WTC11 (cell line): Measurements from ENCODE around the gene CD163L1. TPM values are rescaled to one million over a fixed set of nuclear protein-coding genes. Genes with fewer than 3 reads are reported as not detected.

Source experiments
- ATAC-seq: fragments of 200-7000 bp; cut with Tn5 transposase; 2 replicates; pipeline ENCODE4 v1.10.0; 2021; ENCODE audit warnings: mild to moderate bottlenecking, moderate library complexity
- CTCF ChIA-PET: fragments of 300-600 bp; sonication (Branson Sonifier 250); formaldehyde crosslinking; loops from one replicate; lab custom pipeline; 2021; ENCODE audit warnings: antibody characterized with exemption; lab: Charles Lee
- POLR2A ChIA-PET: fragments of 350-600 bp; sonication (Branson Sonifier 250); formaldehyde crosslinking; loops from one replicate; lab custom pipeline; 2021; ENCODE audit warnings: antibody characterized with exemption; lab: Charles Lee
- DNase-seq: peaks from one replicate; pipeline ENCODE4 v3.0.0; 2021; ENCODE audit warnings: low spot score
- H3K27ac Mint-ChIP-seq: 2 replicates; pipeline ENCODE4 v1.8.0; 2021; ENCODE audit warnings: mixed read lengths
- H3K27me3 Mint-ChIP-seq: 2 replicates; pipeline ENCODE4 v1.8.0; 2021; ENCODE audit warnings: low read depth, mild to moderate bottlenecking, moderate library complexity, mixed read lengths
- H3K36me3 Mint-ChIP-seq: 2 replicates; pipeline ENCODE4 v1.8.0; 2021; ENCODE audit warnings: mixed read lengths
- H3K4me1 Mint-ChIP-seq: 2 replicates; pipeline ENCODE4 v1.8.0; 2022; ENCODE audit warnings: mixed read lengths
- H3K4me3 Mint-ChIP-seq: 2 replicates; pipeline ENCODE4 v1.8.0; 2021; ENCODE audit warnings: mild to moderate bottlenecking, moderate library complexity, mixed read lengths
- H3K9me3 Mint-ChIP-seq: 2 replicates; pipeline ENCODE4 v1.8.0; 2021; ENCODE audit warnings: mixed read lengths
- AFF4 ChIP-seq: sonication (generic); formaldehyde crosslinking; IDR thresholded peaks from 2 replicates; pipeline ENCODE4 v1.8.1; 2023; ENCODE audit warnings: mild to moderate bottlenecking, missing genetic modification reagents, borderline replicate concordance
- ARID4B ChIP-seq: sonication (generic); formaldehyde crosslinking; IDR thresholded peaks from 2 replicates; pipeline ENCODE4 v1.8.0; 2023; ENCODE audit warnings: missing genetic modification reagents, mild to moderate bottlenecking, borderline replicate concordance
- ATF1 ChIP-seq: sonication (generic); formaldehyde crosslinking; IDR thresholded peaks from 2 replicates; pipeline ENCODE4 v1.8.1; 2023; ENCODE audit warnings: mild to moderate bottlenecking, moderate library complexity, missing genetic modification reagents
- CDX4 ChIP-seq: fragments of 250-450 bp; sonication (Bioruptor Pico); IDR thresholded peaks from 2 replicates; pipeline ENCODE4 v1.9.0; 2021; ENCODE audit warnings: moderate library complexity, mild to moderate bottlenecking, inconsistent platforms, borderline replicate concordance
- ESRRA ChIP-seq: sonication (generic); formaldehyde crosslinking; IDR thresholded peaks from 2 replicates; pipeline ENCODE4 v1.8.1; 2022; ENCODE audit warnings: mild to moderate bottlenecking, missing genetic modification reagents, borderline replicate concordance
- IRF1 ChIP-seq: sonication (generic); formaldehyde crosslinking; IDR thresholded peaks from 2 replicates; pipeline ENCODE4 v1.8.0; 2023; ENCODE audit warnings: missing genetic modification reagents
- KAT7 ChIP-seq: sonication (generic); formaldehyde crosslinking; IDR thresholded peaks from 2 replicates; pipeline ENCODE4 v1.8.1; 2023; ENCODE audit warnings: missing genetic modification reagents, mild to moderate bottlenecking, borderline replicate concordance
- MYBL2 ChIP-seq: sonication (generic); formaldehyde crosslinking; IDR thresholded peaks from 2 replicates; pipeline ENCODE4 v1.8.1; 2023; ENCODE audit warnings: mild to moderate bottlenecking, moderate library complexity, missing genetic modification reagents
- NFATC4 ChIP-seq: fragments of 250-450 bp; sonication (Bioruptor Pico); IDR thresholded peaks from 2 replicates; pipeline ENCODE4 v1.9.0; 2021; ENCODE audit warnings: mild to moderate bottlenecking
- PREB ChIP-seq: sonication (generic); formaldehyde crosslinking; IDR thresholded peaks from 2 replicates; pipeline ENCODE4 v1.8.1; 2022; ENCODE audit warnings: mild to moderate bottlenecking, missing genetic modification reagents, moderate library complexity, borderline replicate concordance
- SMAD4 ChIP-seq: sonication (generic); formaldehyde crosslinking; IDR thresholded peaks from 2 replicates; pipeline ENCODE4 v1.8.0; 2022; ENCODE audit warnings: mild to moderate bottlenecking, missing genetic modification reagents
- SP1 ChIP-seq: sonication (generic); formaldehyde crosslinking; conservative IDR thresholded peaks from 2 replicates; pipeline ENCODE4 v1.8.1; 2022; ENCODE audit warnings: missing genetic modification reagents
- STAT6 ChIP-seq: sonication (generic); formaldehyde crosslinking; conservative IDR thresholded peaks from 2 replicates; pipeline ENCODE4 v1.8.1; 2023; ENCODE audit warnings: mild to moderate bottlenecking, low read depth, missing genetic modification reagents, moderate library complexity
- TEAD1 ChIP-seq: sonication (generic); formaldehyde crosslinking; IDR thresholded peaks from 2 replicates; pipeline ENCODE4 v1.8.0; 2022; ENCODE audit warnings: mild to moderate bottlenecking, missing genetic modification reagents
- TEAD4 ChIP-seq: sonication (generic); formaldehyde crosslinking; IDR thresholded peaks from 2 replicates; pipeline ENCODE4 v1.8.0; 2022; ENCODE audit warnings: mild to moderate bottlenecking, missing genetic modification reagents
- TP53 ChIP-seq: sonication (generic); formaldehyde crosslinking; IDR thresholded peaks from 2 replicates; pipeline ENCODE4 v1.8.1; 2023; ENCODE audit warnings: mild to moderate bottlenecking, missing genetic modification reagents
- ZNF121 ChIP-seq: sonication (generic); formaldehyde crosslinking; IDR thresholded peaks from 2 replicates; pipeline ENCODE4 v1.8.0; 2023; ENCODE audit warnings: missing genetic modification reagents
- ZNF232 ChIP-seq: sonication (generic); formaldehyde crosslinking; IDR thresholded peaks from 2 replicates; pipeline ENCODE4 v1.8.0; 2022; ENCODE audit warnings: mild to moderate bottlenecking, missing genetic modification reagents
- ZNF396 ChIP-seq: fragments of 250-450 bp; sonication (Bioruptor Pico); IDR thresholded peaks from 2 replicates; pipeline ENCODE4 v1.8.0; 2021; ENCODE audit warnings: mild to moderate bottlenecking, moderate library complexity, borderline replicate concordance
- total RNA-seq: library from RNA; stranded (reverse); gene quantifications from 3 replicates; pipeline ENCODE4 v1.2.3, GENCODE V29; 2021

The CD163L1 gene
- total RNA-seq, 1 experiment from 2014 or later: 0.26 TPM

GRCh38 chr12:7324176-7324575, 119.8 kb downstream of the CD163L1 start:
- DNase-seq: no peak
- Mint-ChIP-seq H3K27me3 (no peaks in the 10 kb centered on the region), H3K4me3 (no peak overlapping the region), H3K27ac (no peak overlapping the region), H3K36me3 (peaks cover 2% of the 10 kb centered on the region; the same call in 1 of the 2 replicates), H3K9me3 (peaks cover 9% of the 10 kb centered on the region; the same call in 1 of the 2 replicates), H3K4me1 (no peaks in the 10 kb centered on the region)
- TF ChIP-seq AFF4 (no peak), SP1 (CRISPR knock-in tag) (no peak), PREB (CRISPR knock-in tag) (no peak), TEAD4 (no peak), NFATC4 (no peak), MYBL2 (CRISPR knock-in tag) (no peak), ZNF396 (no peak), TEAD1 (CRISPR knock-in tag) (no peak), ZNF121 (CRISPR knock-in tag) (no peak), ATF1 (CRISPR knock-in tag) (no peak), KAT7 (CRISPR knock-in tag) (no peak), CDX4 (CRISPR knock-in tag) (no peak), SMAD4 (CRISPR knock-in tag) (no peak), ESRRA (CRISPR knock-in tag) (no peak), ARID4B (CRISPR knock-in tag) (no peak), TP53 (no peak), IRF1 (CRISPR knock-in tag) (no peak), STAT6 (no peak), ZNF232 (CRISPR knock-in tag) (no peak)
- ChIA-PET CTCF (no interaction called here), POLR2A (no interaction called here)
- ATAC-seq: no peak
